Hepatocyte (in vitro differentiated cells): ENCODE measurements around the gene FGF12. TPM values are rescaled to one million over a fixed set of nuclear protein-coding genes. Genes with fewer than 3 reads are reported as not detected.

Experiments used
- DNase-seq: peaks from one replicate; pipeline ENCODE4 v3.0.0-alpha.2; 2016; ENCODE audit warnings: low spot score
- H2AFZ ChIP-seq: fragments of 200-600 bp; sonication (generic); 2 replicates; pipeline ENCODE4 v1.6.0; 2016; ENCODE audit warnings: antibody characterized with exemption, mild to moderate bottlenecking
- H3K27ac ChIP-seq: fragments of 200-600 bp; sonication (generic); 2 replicates; pipeline ENCODE4 v1.5.1; 2016; ENCODE audit warnings: mild to moderate bottlenecking
- H3K27me3 ChIP-seq: fragments of 200-600 bp; sonication (generic); 2 replicates; pipeline ENCODE4 v1.6.1; 2016
- H3K36me3 ChIP-seq: fragments of 200-600 bp; sonication (generic); replicated peaks from 2 replicates; pipeline ENCODE4 v1.5.1; 2016; ENCODE audit warnings: low read depth; ENCODE audit not compliant: insufficient read depth
- H3K4me1 ChIP-seq: fragments of 200-600 bp; sonication (generic); 2 replicates; pipeline ENCODE4 v1.5.1; 2016; ENCODE audit warnings: mild to moderate bottlenecking, moderate library complexity; ENCODE audit not compliant: insufficient read depth
- H3K4me2 ChIP-seq: fragments of 200-600 bp; sonication (generic); 2 replicates; pipeline ENCODE4 v1.6.0; 2016
- H3K4me3 ChIP-seq: fragments of 200-600 bp; sonication (generic); 2 replicates; pipeline ENCODE4 v1.5.1; 2016; ENCODE audit warnings: mild to moderate bottlenecking
- H3K79me2 ChIP-seq: fragments of 200-600 bp; sonication (generic); 2 replicates; pipeline ENCODE4 v1.6.0; 2017; ENCODE audit warnings: mild to moderate bottlenecking
- H3K9me2 ChIP-seq: fragments of 200-600 bp; sonication (generic); replicated peaks from 2 replicates; pipeline ENCODE4 v1.6.0; 2017; ENCODE audit warnings: mild to moderate bottlenecking; ENCODE audit not compliant: insufficient read depth
- H3K9me3 ChIP-seq: fragments of 200-600 bp; sonication (generic); 2 replicates; pipeline ENCODE4 v1.5.1; 2016; ENCODE audit warnings: low read depth, mild to moderate bottlenecking
- H4K20me1 ChIP-seq: fragments of 200-600 bp; sonication (generic); 2 replicates; pipeline ENCODE4 v1.6.0; 2016; ENCODE audit warnings: mild to moderate bottlenecking; ENCODE audit not compliant: insufficient read depth, poor library complexity, severe bottlenecking
- EZH2 ChIP-seq: fragments of 200-600 bp; sonication (generic); IDR thresholded peaks from 2 replicates; pipeline ENCODE4 v1.6.1; 2016; ENCODE audit warnings: antibody characterized with exemption, mild to moderate bottlenecking, borderline replicate concordance
- EZH2phosphoT487 ChIP-seq: fragments of 200-600 bp; sonication (generic); IDR thresholded peaks from one replicate; pipeline ENCODE4 v1.6.1; 2018; ENCODE audit warnings: antibody characterized with exemption, mild to moderate bottlenecking, low read depth, moderate library complexity; ENCODE audit not compliant: unreplicated experiment, severe bottlenecking
- WGBS: methylation state at CpG from one replicate; pipeline ENCODE4 v1.1.6; 2016; ENCODE audit warnings: low lambda C conversion rate; ENCODE audit errors: missing lambda C conversion rate; 5-methylcytosine and 5-hydroxymethylcytosine counted together
- polyA plus RNA-seq: library from polyadenylated mRNA; unstranded; fragments of >200 nt; fragmentation: Nextera tagmentation; extraction: Ambion mirVana; gene quantifications from 2 replicates; pipeline ENCODE4 v1.2.1, GENCODE V29; 2016
- total RNA-seq: library from RNA; depleted of rRNA; stranded (reverse); fragments of >200 nt; gene quantifications from 2 replicates; pipeline ENCODE4 v1.2.3, GENCODE V29; 2014
- TF ChIP-seq, protein P1 (sequence below): fragments of 200-600 bp; sonication (generic); IDR thresholded peaks from 2 replicates; pipeline ENCODE4 v1.5.1; 2016; ENCODE audit warnings: antibody characterized with exemption, mild to moderate bottlenecking; ENCODE audit not compliant: poor library complexity

The FGF12 gene
- total and polyA plus RNA-seq, 2 experiments from 2014 or later = 2.1 TPM

DNA sequence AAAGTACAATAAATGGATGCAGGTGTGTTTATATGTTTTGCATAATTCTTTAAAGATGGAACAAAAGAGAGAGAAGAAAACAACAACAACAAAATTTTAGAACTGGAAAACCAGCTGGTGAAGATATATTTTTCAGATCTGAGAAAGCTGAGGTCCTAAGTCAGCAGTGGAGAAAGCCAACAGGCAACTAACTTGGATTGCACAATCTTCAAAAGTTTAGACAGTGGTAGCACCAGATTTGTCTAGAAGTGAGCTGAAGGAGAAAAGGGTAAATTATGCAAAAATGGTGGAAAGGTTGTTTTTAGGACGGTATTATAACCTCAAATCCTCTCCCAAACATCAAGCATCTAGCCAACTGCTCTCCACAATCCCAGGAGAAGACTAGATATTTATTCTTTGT lies 17.0 kb downstream of the FGF12 start:
- Histone ChIP-seq H3K9me2 (no peaks in the 10 kb centered on the region), H3K27ac (no peak overlapping the region), H2AFZ (no peak overlapping the region), H3K4me1 (no peaks in the 10 kb centered on the region), H3K4me3 (no peak overlapping the region), H3K36me3 (no peaks in the 10 kb centered on the region), H3K27me3 (no peaks in the 10 kb centered on the region), H3K4me2 (no peak overlapping the region), H3K9me3 (no peaks in the 10 kb centered on the region), H4K20me1 (no peaks in the 10 kb centered on the region), H3K79me2 (no peaks in the 10 kb centered on the region)
- DNase-seq = no peak
- TF ChIP-seq EZH2 = no peak
- TF ChIP-seq, protein P1, sequence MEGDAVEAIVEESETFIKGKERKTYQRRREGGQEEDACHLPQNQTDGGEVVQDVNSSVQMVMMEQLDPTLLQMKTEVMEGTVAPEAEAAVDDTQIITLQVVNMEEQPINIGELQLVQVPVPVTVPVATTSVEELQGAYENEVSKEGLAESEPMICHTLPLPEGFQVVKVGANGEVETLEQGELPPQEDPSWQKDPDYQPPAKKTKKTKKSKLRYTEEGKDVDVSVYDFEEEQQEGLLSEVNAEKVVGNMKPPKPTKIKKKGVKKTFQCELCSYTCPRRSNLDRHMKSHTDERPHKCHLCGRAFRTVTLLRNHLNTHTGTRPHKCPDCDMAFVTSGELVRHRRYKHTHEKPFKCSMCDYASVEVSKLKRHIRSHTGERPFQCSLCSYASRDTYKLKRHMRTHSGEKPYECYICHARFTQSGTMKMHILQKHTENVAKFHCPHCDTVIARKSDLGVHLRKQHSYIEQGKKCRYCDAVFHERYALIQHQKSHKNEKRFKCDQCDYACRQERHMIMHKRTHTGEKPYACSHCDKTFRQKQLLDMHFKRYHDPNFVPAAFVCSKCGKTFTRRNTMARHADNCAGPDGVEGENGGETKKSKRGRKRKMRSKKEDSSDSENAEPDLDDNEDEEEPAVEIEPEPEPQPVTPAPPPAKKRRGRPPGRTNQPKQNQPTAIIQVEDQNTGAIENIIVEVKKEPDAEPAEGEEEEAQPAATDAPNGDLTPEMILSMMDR = no peak
- no peak for TF ChIP-seq EZH2phosphoT487
- 66% methylated on average over 1 of the region's 1 CpG for WGBS

GRCh38 chr3:192706272-192706671 lies 21.1 kb downstream of the FGF12 start:
- no peaks in the 10 kb centered on the region for H3K9me3 ChIP-seq
- no peak for TF ChIP-seq EZH2
- TF ChIP-seq EZH2phosphoT487 = no peak
- no peak for DNase-seq
- H3K27me3 ChIP-seq = no peaks in the 10 kb centered on the region
- H3K27ac ChIP-seq = no peak overlapping the region
- no peaks in the 10 kb centered on the region for H4K20me1 ChIP-seq
- H2AFZ ChIP-seq = no peak overlapping the region
- no peak overlapping the region for H3K4me2 ChIP-seq
- no peaks in the 10 kb centered on the region for H3K79me2 ChIP-seq
- H3K36me3 ChIP-seq = no peaks in the 10 kb centered on the region
- no peak overlapping the region for H3K4me3 ChIP-seq
- WGBS = 97% methylated on average over 13 of the region's 13 CpGs
- no peaks in the 10 kb centered on the region for H3K4me1 ChIP-seq
- H3K9me2 ChIP-seq = no peaks in the 10 kb centered on the region

DNA sequence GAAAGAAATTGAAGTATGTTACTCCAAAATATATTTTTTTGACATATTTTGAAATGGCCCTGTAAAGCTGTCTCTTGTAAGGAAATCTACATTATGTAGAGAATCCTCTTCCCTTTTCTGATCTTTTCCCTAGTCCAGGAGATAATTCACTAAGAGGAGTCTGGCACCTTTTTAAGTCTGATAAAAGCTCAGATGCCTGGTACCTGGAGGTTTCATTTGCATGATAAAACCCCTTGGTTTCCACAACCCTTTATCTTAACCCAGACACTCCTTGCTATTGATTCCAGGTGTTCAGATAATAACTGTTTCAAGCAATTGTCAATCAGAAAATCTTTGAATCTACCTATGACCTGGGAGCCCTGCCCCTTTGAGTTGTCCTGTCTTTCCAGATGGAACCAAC lies 26.5 kb downstream of the FGF12 start:
- DNase-seq = no peak
- H2AFZ ChIP-seq = no peak overlapping the region
- H3K9me3 ChIP-seq = no peaks in the 10 kb centered on the region
- no peaks in the 10 kb centered on the region for H4K20me1 ChIP-seq
- no peaks in the 10 kb centered on the region for H3K4me1 ChIP-seq
- no peak overlapping the region for H3K27ac ChIP-seq
- no peak overlapping the region for H3K4me3 ChIP-seq
- H3K27me3 ChIP-seq = no peaks in the 10 kb centered on the region
- no peaks in the 10 kb centered on the region for H3K79me2 ChIP-seq
- no peaks in the 10 kb centered on the region for H3K9me2 ChIP-seq
- TF ChIP-seq, protein P1 = no peak
- TF ChIP-seq EZH2 = no peak
- TF ChIP-seq EZH2phosphoT487 = no peak
- no peaks in the 10 kb centered on the region for H3K36me3 ChIP-seq
- no peak overlapping the region for H3K4me2 ChIP-seq

DNA sequence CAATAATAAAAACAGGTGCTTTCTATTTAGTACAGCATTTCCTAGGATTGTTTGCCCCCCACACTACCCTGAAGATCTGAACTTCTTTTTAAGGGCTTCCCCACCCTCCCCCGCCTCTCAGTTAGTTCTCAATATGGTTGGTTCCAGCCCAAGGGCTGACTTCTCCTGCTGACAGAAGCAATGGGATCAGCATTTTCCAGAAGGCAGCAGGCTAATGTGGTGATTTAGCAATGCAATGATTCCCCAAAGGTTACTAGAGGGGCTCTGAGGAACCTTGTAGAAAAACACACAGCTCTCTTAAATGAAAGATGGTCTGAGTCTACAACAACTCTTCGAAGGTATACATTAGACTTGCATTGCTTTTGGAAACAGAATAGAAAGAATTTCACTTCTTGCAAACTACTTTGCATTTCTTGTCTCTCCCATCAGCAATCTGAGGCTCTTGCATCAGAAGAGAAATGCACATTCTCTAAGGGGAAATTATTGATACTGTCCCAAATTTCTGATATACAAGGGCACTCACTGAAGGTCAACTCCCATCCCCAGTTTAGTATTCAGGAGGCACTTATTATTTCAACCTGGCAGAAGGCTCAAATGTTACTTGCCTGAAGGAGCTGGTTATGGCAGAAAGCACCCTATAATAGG lies 30.3 kb downstream of the FGF12 start:
- WGBS = 85% methylated on average over 2 of the region's 2 CpGs
- Histone ChIP-seq H2AFZ (no peak overlapping the region), H3K27me3 (no peaks in the 10 kb centered on the region), H3K27ac (no peak overlapping the region), H4K20me1 (no peaks in the 10 kb centered on the region), H3K4me2 (no peak overlapping the region), H3K9me2 (no peaks in the 10 kb centered on the region), H3K4me3 (no peak overlapping the region), H3K9me3 (no peaks in the 10 kb centered on the region), H3K79me2 (no peaks in the 10 kb centered on the region), H3K4me1 (no peaks in the 10 kb centered on the region), H3K36me3 (no peaks in the 10 kb centered on the region)
- TF ChIP-seq, protein P1 = no peak
- TF ChIP-seq EZH2phosphoT487 = no peak
- TF ChIP-seq EZH2 = no peak
- no peak for DNase-seq
